Measurements from ENCODE around the gene KLHL13.

DNA sequence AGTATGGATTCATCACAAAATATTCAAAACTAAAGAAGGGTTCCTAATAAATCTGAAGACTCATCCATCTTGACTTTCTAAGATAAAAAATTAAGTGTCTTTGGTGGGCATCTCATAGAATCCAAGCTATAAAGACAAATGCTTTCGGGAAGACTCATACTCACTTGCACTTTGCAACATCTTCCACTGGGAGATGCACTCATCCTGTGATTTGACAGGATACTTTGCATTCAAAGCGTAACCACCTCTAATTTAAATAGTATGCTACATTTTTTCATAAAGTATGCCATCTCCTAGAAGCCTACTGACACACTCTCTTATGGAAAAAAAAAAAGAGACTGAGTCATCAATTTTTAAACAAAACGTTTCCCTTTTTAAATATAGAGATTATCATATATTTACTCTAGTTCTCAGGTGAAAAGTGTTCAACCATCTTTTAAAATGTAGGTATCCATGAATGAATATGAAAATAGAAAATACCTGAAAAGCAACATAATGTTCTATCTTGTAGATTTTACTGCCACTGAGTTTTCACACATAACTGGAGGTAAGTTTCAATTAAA, 119.6 kb downstream of the KLHL13 start:
- TF ChIP-seq CTCF (IDR thresholded peaks at IDR 0.05) (peak; percentile 42), ZFX (IDR thresholded peaks at IDR 0.05; ENCODE audit: borderline replicate concordance) (no peak)
